ENCODE measurements around the gene EID1.

GRCh38 chr15:48842501-48842900 is 35.4 kb upstream of the EID1 start:
- no peak for TF ChIP-seq CTCF (IDR thresholded peaks at IDR 0.05)
- no peak for TF ChIP-seq POLR2A (IDR thresholded peaks at IDR 0.05)

Measured in prostate gland (tissue), 2 donors.